HUES64 (cell line): ENCODE data around the gene SPOCK3.

Source experiments
- H3K27ac ChIP-seq: 2 replicates; pipeline ENCODE4 v1.7.0; 2013; ENCODE audit warnings: low read depth, low read length, inconsistent platforms
- H3K27me3 ChIP-seq: 2 replicates; pipeline ENCODE4 v1.6.1; 2013; ENCODE audit warnings: mild to moderate bottlenecking, low read length; ENCODE audit not compliant: insufficient read depth
- H3K36me3 ChIP-seq: 2 replicates; pipeline ENCODE4 v1.6.1; 2013; ENCODE audit warnings: mild to moderate bottlenecking, low read length; ENCODE audit not compliant: insufficient read depth
- H3K4me1 ChIP-seq: 2 replicates; pipeline ENCODE4 v1.6.1; 2013; ENCODE audit warnings: mild to moderate bottlenecking, low read length, moderate library complexity; ENCODE audit not compliant: insufficient read depth
- H3K4me3 ChIP-seq: 2 replicates; pipeline ENCODE4 v1.5.1; 2013; ENCODE audit warnings: mild to moderate bottlenecking, low read length, moderate library complexity
- H3K9ac ChIP-seq: 2 replicates; pipeline ENCODE4 v1.6.1; 2013; ENCODE audit warnings: mild to moderate bottlenecking, low read depth, low read length
- H3K9me3 ChIP-seq: 2 replicates; pipeline ENCODE4 v1.6.1; 2013; ENCODE audit warnings: low read depth, low read length; ENCODE audit not compliant: insufficient read depth
- WGBS: fragments of 150-250, 120-280 bp; methylation state at CpG from one replicate; pipeline ENCODE4 v1.1.7; 2013; ENCODE audit warnings: missing lambda C conversion rate; 5-methylcytosine and 5-hydroxymethylcytosine counted together

The SPOCK3 gene

GRCh38 chr4:166956484-166956883 lies 277.8 kb downstream of the SPOCK3 start:
- Histone ChIP-seq H3K9me3 (0 out of 2 replicates have a peak, but pooled peaks cover 3% of the 10 kb centered on the region), H3K4me1 (no peaks in the 10 kb centered on the region), H3K9ac (no peak overlapping the region), H3K36me3 (no peaks in the 10 kb centered on the region), H3K27ac (no peak overlapping the region), H3K27me3 (no peaks in the 10 kb centered on the region), H3K4me3 (no peak overlapping the region)
- 93% methylated on average over 2 of the region's 2 CpGs for WGBS

DNA sequence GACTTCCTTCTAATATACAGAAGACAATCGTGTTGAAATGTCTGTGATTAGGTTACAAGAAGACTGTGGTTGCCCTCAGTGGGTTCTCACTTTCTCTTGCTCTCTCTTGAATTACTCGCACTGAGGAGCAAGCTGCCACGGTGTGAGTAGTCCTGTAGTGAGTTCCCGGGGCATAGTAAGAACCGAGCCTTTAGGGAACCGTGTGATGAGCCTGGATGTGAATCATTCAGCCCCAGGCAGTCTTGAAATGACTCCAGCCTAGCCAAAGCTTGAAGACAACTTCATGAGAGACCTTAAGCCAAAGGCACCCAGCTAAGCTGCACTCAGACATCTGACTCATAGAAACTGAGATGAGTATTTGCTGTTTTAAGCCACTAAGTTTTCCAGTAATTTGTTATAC lies 292.7 kb downstream of the SPOCK3 start:
- no peak overlapping the region for H3K27ac ChIP-seq
- 88% methylated on average over 6 of the region's 6 CpGs for WGBS

DNA sequence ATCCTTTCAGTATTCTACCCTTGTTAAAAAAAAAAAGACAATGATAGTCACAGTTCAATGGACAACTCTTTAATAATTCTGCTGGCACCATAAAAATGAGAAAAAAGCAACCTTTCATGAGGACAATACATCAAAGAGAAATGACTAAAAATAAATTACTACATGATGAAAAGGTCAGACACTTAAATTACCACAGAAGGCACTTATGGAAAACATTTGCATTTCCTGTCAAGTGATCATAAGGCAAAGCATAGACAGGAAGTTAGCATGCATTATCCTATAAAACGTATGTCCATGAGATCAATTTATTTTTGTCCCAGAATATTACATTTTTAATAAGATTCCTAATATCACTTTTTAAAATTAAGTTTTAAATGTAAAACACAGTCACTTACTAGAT lies 303.8 kb downstream of the SPOCK3 start:
- Histone ChIP-seq H3K36me3 (no peaks in the 10 kb centered on the region), H3K4me1 (no peaks in the 10 kb centered on the region), H3K4me3 (no peak overlapping the region), H3K9me3 (no peaks in the 10 kb centered on the region), H3K27ac (no peak overlapping the region), H3K27me3 (no peaks in the 10 kb centered on the region), H3K9ac (no peak overlapping the region)
- 100% methylated on average over 1 of the region's 1 CpG for WGBS

More for the DNA sequence above, 292.7 kb downstream of the SPOCK3 start:
- H3K27me3 ChIP-seq: no peaks in the 10 kb centered on the region
- H3K4me1 ChIP-seq: no peaks in the 10 kb centered on the region
- no peaks in the 10 kb centered on the region for H3K9me3 ChIP-seq
- H3K36me3 ChIP-seq: no peaks in the 10 kb centered on the region
- no peak overlapping the region for H3K9ac ChIP-seq
- no peak overlapping the region for H3K4me3 ChIP-seq

DNA sequence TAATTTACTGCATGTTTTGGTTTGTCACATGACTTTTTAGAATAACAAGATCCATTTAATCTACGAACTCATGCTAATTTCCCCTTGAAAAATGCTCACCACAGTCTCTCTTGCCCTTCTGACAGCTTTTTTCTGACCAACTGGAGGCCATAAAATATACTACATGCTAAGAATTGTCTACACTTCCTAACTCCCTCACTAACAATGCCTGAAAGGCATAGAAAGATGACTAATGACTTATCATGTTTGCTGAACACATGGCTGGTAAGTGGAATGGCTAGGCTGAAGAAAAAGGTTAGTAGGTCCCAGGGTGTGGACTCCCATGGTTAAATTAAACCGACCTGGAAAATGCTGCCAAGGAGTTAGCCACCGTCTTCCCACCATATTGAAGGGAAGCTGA lies 309.9 kb downstream of the SPOCK3 start:
- Histone ChIP-seq H3K36me3 (no peaks in the 10 kb centered on the region), H3K9ac (no peak overlapping the region), H3K27me3 (no peaks in the 10 kb centered on the region), H3K9me3 (no peaks in the 10 kb centered on the region), H3K4me1 (no peaks in the 10 kb centered on the region), H3K27ac (no peak overlapping the region), H3K4me3 (no peak overlapping the region)
- WGBS: 93% methylated on average over 3 of the region's 3 CpGs

DNA sequence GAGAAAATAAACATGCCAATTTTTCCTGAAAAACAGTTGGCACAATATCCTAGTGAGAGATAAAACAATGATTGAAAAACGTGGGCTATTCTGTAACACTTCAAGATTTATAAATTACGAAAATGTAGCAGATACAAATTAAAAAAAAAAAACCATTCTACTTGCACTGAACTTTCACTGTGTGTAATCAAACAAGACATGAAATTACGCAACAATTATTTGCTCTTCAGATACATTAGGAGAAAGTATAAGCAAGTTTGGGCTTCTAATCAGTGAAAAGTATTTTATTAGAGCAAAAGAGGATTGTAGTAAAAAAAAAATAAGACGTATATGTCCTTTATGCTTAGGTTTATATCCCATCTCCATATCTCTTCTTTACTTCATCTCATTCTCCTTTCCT lies 320.4 kb downstream of the SPOCK3 start:
- Histone ChIP-seq H3K27me3 (no peaks in the 10 kb centered on the region), H3K4me3 (no peak overlapping the region), H3K9ac (no peak overlapping the region), H3K27ac (no peak overlapping the region), H3K4me1 (no peaks in the 10 kb centered on the region), H3K36me3 (no peaks in the 10 kb centered on the region), H3K9me3 (no peaks in the 10 kb centered on the region)
- 90% methylated on average over 2 of the region's 4 CpGs for WGBS

- no peak overlapping the region for H3K4me3 ChIP-seq
- H3K4me1 ChIP-seq: no peaks in the 10 kb centered on the region
- H3K9ac ChIP-seq: no peak overlapping the region
- H3K27ac ChIP-seq: no peak overlapping the region
- WGBS: over 99% methylated on average over 4 of the region's 5 CpGs
- H3K9me3 ChIP-seq: no peaks in the 10 kb centered on the region
- no peaks in the 10 kb centered on the region for H3K27me3 ChIP-seq
- no peaks in the 10 kb centered on the region for H3K36me3 ChIP-seq
Measured at GRCh38 chr4:166903408-166903807, 330.9 kb downstream of the SPOCK3 start.

GRCh38 chr4:166902941-166903340 lies 331.4 kb downstream of the SPOCK3 start:
- no peak overlapping the region for H3K27ac ChIP-seq
- H3K36me3 ChIP-seq: no peaks in the 10 kb centered on the region
- no peak overlapping the region for H3K4me3 ChIP-seq
- no CpG with 5 or more reads among the region's 1 CpG for WGBS
- H3K9ac ChIP-seq: no peak overlapping the region
- H3K4me1 ChIP-seq: no peaks in the 10 kb centered on the region
- no peaks in the 10 kb centered on the region for H3K27me3 ChIP-seq
- H3K9me3 ChIP-seq: no peaks in the 10 kb centered on the region

DNA sequence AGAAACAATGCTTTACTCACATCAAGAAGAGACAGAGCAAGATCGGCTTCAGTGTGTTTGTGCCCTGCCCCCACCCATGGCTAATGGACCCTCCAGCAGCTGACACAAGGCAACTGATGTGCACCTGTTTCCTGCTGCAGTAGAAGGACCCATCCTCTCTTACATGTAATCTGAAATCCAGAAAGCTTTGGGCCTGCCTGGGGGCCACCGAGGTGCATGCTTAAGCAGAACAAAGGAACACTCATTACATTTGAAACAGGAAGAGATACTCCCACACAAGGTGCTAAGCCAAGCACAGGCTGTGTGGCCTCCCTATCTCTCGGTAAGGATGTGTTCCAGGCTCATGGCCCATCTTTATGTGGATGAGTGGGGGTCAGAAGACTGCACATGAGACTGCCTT lies 338.0 kb downstream of the SPOCK3 start:
- Histone ChIP-seq H3K36me3 (no peaks in the 10 kb centered on the region), H3K9me3 (no peaks in the 10 kb centered on the region), H3K27ac (no peak overlapping the region), H3K9ac (no peak overlapping the region), H3K4me1 (no peaks in the 10 kb centered on the region), H3K27me3 (no peaks in the 10 kb centered on the region), H3K4me3 (no peak overlapping the region)
- WGBS: 87% methylated on average over 3 of the region's 3 CpGs

GRCh38 chr4:166895771-166896170 lies 338.5 kb downstream of the SPOCK3 start:
- no peak overlapping the region for H3K4me3 ChIP-seq
- no peak overlapping the region for H3K9ac ChIP-seq
- no peaks in the 10 kb centered on the region for H3K4me1 ChIP-seq
- no peak overlapping the region for H3K27ac ChIP-seq
- H3K36me3 ChIP-seq: no peaks in the 10 kb centered on the region
- H3K27me3 ChIP-seq: no peaks in the 10 kb centered on the region
- 98% methylated on average over 1 of the region's 1 CpG for WGBS
- H3K9me3 ChIP-seq: no peaks in the 10 kb centered on the region

- Histone ChIP-seq H3K9ac (no peak overlapping the region), H3K27me3 (no peaks in the 10 kb centered on the region), H3K4me1 (no peaks in the 10 kb centered on the region), H3K27ac (no peak overlapping the region), H3K4me3 (no peak overlapping the region), H3K36me3 (no peaks in the 10 kb centered on the region), H3K9me3 (no peaks in the 10 kb centered on the region)
- 86% methylated on average over 1 of the region's 1 CpG for WGBS
Measured at GRCh38 chr4:166887457-166887856, 346.8 kb downstream of the SPOCK3 start.

DNA sequence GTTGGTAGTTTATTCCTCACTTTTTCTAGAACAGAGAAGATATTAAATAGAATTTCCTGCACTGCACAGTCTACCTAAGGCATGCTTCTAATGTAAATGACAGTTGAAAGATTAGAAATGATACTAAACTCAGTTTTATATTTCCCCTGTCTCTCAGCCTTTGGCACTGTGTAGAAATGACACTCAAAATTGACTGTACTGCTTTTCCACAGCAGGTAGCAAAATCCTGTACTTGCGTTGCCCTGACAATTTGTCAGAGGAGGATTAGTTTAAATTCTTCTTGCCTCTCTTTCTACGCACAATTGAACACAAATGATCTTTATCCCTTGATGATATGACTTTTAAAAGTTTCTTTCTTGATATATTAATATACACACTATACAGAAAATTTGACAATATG lies 347.6 kb downstream of the SPOCK3 start:
- H3K4me1 ChIP-seq: no peaks in the 10 kb centered on the region
- H3K27ac ChIP-seq: no peak overlapping the region
- H3K9me3 ChIP-seq: no peaks in the 10 kb centered on the region
- H3K36me3 ChIP-seq: no peaks in the 10 kb centered on the region
- WGBS: 97% methylated on average over 2 of the region's 2 CpGs
- H3K9ac ChIP-seq: no peak overlapping the region
- H3K4me3 ChIP-seq: no peak overlapping the region
- no peaks in the 10 kb centered on the region for H3K27me3 ChIP-seq

- H3K4me1 ChIP-seq: no peaks in the 10 kb centered on the region
- 100% methylated on average over 1 of the region's 2 CpGs for WGBS
- H3K9ac ChIP-seq: no peak overlapping the region
- H3K36me3 ChIP-seq: no peaks in the 10 kb centered on the region
- no peak overlapping the region for H3K4me3 ChIP-seq
- H3K27ac ChIP-seq: no peak overlapping the region
- no peaks in the 10 kb centered on the region for H3K9me3 ChIP-seq
- no peaks in the 10 kb centered on the region for H3K27me3 ChIP-seq
Measured at GRCh38 chr4:166882221-166882620, 352.1 kb downstream of the SPOCK3 start.
